ENCODE data around the gene CHAF1A. TPM values are rescaled to one million over a fixed set of nuclear protein-coding genes. Genes with fewer than 3 reads are reported as not detected.

The CHAF1A gene
- 13.0 TPM for total RNA-seq (ENCODE audit: insufficient read depth, low replicate concordance)

- DNase-seq (ENCODE audit: low spot score), result peak; percentile 100
Observed at GRCh38 chr19:4402171-4403004, at the start of gene CHAF1A. CHAF1A (plus strand) TSS chr19:4402640; CDS start chr19:4402763, 123 bp downstream.

- peak; percentile 53 for DNase-seq (ENCODE audit: low spot score)
Observed at GRCh38 chr19:4352701-4353121, 49.7 kb upstream of the CHAF1A start.

- DNase-seq (ENCODE audit: low spot score), result no peak
Observed at GRCh38 chr19:4354282-4354681, 48.2 kb upstream of the CHAF1A start.

GRCh38 chr19:4354897-4355296 is 47.5 kb upstream of the CHAF1A start:
- DNase-seq (ENCODE audit: low spot score), result no peak

- DNase-seq (ENCODE audit: low spot score), result no peak
Observed at GRCh38 chr19:4357095-4357797, 45.2 kb upstream of the CHAF1A start.

GRCh38 chr19:4357921-4358326 is 44.5 kb upstream of the CHAF1A start:
- DNase-seq (ENCODE audit: low spot score), result no peak

- no peak for DNase-seq (ENCODE audit: low spot score)
Observed at GRCh38 chr19:4358709-4359626, 43.5 kb upstream of the CHAF1A start.

GRCh38 chr19:4359627-4360000 is 42.8 kb upstream of the CHAF1A start:
- no peak for DNase-seq (ENCODE audit: low spot score)

- no peak for DNase-seq (ENCODE audit: low spot score)
Observed at GRCh38 chr19:4360081-4360569, 42.3 kb upstream of the CHAF1A start.

- DNase-seq (ENCODE audit: low spot score), result no peak
Observed at GRCh38 chr19:4360641-4361151, 41.7 kb upstream of the CHAF1A start.

GRCh38 chr19:4361152-4362046 is 41.0 kb upstream of the CHAF1A start:
- DNase-seq (ENCODE audit: low spot score), result no peak

GRCh38 chr19:4362101-4362828 is 40.2 kb upstream of the CHAF1A start:
- DNase-seq (ENCODE audit: low spot score), result no peak

GRCh38 chr19:4362831-4363545 is 39.5 kb upstream of the CHAF1A start:
- DNase-seq (ENCODE audit: low spot score), result no peak

GRCh38 chr19:4363571-4364304 is 38.7 kb upstream of the CHAF1A start:
- no peak for DNase-seq (ENCODE audit: low spot score)

- DNase-seq (ENCODE audit: low spot score), result no peak
Observed at GRCh38 chr19:4365341-4365740, 37.1 kb upstream of the CHAF1A start.

GRCh38 chr19:4365791-4366665 is 36.4 kb upstream of the CHAF1A start:
- DNase-seq (ENCODE audit: low spot score), result no peak

- no peak for DNase-seq (ENCODE audit: low spot score)
Observed at GRCh38 chr19:4366666-4367335, 35.6 kb upstream of the CHAF1A start.
